NK-92 (cell line): ENCODE measurements around the gene PHACTR1.
"Not testable (repeated sequence)": the region's sequence is repeated elsewhere in the genome, so short reads cannot be mapped to it uniquely, and the experiment has no call there.

Experiments used
- DNase-seq: peaks from one replicate; lab custom pipeline; 2025; ENCODE audit not compliant: unreplicated experiment; lab: John Stamatoyannopoulos, UW

The PHACTR1 gene

GRCh38 chr6:13217206-13217905, 500.8 kb downstream of the PHACTR1 start:
- no peak for DNase-seq

GRCh38 chr6:13220266-13220665, 503.7 kb downstream of the PHACTR1 start:
- DNase-seq, result no peak

GRCh38 chr6:13222048-13222447, 505.5 kb downstream of the PHACTR1 start:
- no peak for DNase-seq

- no peak for DNase-seq
Observed at GRCh38 chr6:13226071-13226470, 509.5 kb downstream of the PHACTR1 start.

- no peak for DNase-seq
Observed at GRCh38 chr6:13228264-13229204, 512.0 kb downstream of the PHACTR1 start.

GRCh38 chr6:13229205-13230085, 512.9 kb downstream of the PHACTR1 start:
- DNase-seq, result no peak

GRCh38 chr6:13233106-13233505, 516.5 kb downstream of the PHACTR1 start:
- DNase-seq, result no peak

GRCh38 chr6:13234130-13234529, 517.6 kb downstream of the PHACTR1 start:
- DNase-seq, result no peak

- no peak for DNase-seq
Observed at GRCh38 chr6:13235339-13235738, 518.8 kb downstream of the PHACTR1 start.

GRCh38 chr6:13237318-13237717, 520.8 kb downstream of the PHACTR1 start:
- DNase-seq, result no peak

- DNase-seq, result no peak
Observed at GRCh38 chr6:13238017-13238416, 521.5 kb downstream of the PHACTR1 start.

GRCh38 chr6:13238640-13239216, 522.2 kb downstream of the PHACTR1 start:
- DNase-seq, result no peak

GRCh38 chr6:13239530-13240455, 523.2 kb downstream of the PHACTR1 start:
- DNase-seq, result no peak

- DNase-seq, result no peak
Observed at GRCh38 chr6:13241364-13241763, 524.8 kb downstream of the PHACTR1 start.

- DNase-seq, result no peak
Observed at GRCh38 chr6:13242178-13242577, 525.6 kb downstream of the PHACTR1 start.

- no peak for DNase-seq
Observed at GRCh38 chr6:13242590-13242989, 526.0 kb downstream of the PHACTR1 start.

- no peak for DNase-seq
Observed at GRCh38 chr6:13243033-13243432, 526.5 kb downstream of the PHACTR1 start.

- not testable (repeated sequence) for DNase-seq
Observed at GRCh38 chr6:13243745-13244144, 527.2 kb downstream of the PHACTR1 start.

GRCh38 chr6:13247627-13248026, 531.1 kb downstream of the PHACTR1 start:
- no peak for DNase-seq

- no peak for DNase-seq
Observed at GRCh38 chr6:13248053-13248452, 531.5 kb downstream of the PHACTR1 start.
